H54 (cell line): ENCODE measurements around the gene CA7.
A peak's percentile ranks its signal among the peaks of the same experiment; 100 is the strongest.

Experiments used
- DNase-seq: peaks from one replicate; pipeline ENCODE4 v3.0.0; 2011; ENCODE audit warnings: low spot score, mixed read lengths; ENCODE audit not compliant: insufficient read length
- FAIRE-seq: peaks from 3 replicates; lab custom pipeline; 2011; peaks lifted over from hg19 to GRCh38; lab: Jason Lieb, UNC
- POLR2A ChIP-seq: IDR thresholded peaks from 2 replicates; pipeline ENCODE4 v1.6.1; 2011; ENCODE audit warnings: low read depth, mild to moderate bottlenecking, low read length

Gene CA7

DNA sequence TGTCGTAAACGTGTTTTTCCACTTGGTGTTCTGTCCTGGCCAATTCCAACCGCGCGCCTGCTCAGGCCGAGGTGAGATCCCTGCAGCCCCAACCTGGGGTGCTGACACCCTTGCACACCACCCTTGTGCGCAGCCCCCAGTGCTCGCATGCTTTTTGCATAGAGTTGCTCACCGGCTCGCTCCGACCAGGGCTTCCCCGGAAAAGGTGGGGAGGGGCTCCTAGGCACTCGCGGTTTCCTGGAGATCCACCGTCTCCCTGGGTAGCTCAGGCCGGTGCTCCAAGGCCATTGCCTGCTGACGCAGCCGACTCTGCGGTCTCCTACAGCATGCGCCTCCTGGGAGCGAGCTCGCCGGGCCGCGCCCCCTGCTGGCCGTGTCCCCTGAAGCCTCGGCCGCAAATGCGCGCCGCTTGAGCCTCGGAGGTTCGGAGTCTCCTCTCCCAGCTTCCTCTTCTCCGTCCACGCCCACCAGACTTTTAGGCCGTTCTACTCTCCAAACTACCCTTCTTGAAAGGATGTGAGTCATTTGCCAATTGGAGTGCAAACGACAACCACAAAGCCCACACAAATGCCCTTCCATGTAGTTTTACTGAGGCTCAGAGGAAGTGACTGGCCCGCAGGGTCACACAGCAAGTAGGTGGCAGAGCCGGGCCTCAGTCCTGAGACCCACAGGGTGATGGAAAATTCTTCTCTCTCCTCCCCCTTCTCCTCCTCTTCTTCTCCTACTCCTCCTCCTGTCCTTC lies 28.9 kb downstream of the CA7 start:
- DNase-seq (peak; percentile 72), FAIRE-seq (peak; percentile 89)

DNA sequence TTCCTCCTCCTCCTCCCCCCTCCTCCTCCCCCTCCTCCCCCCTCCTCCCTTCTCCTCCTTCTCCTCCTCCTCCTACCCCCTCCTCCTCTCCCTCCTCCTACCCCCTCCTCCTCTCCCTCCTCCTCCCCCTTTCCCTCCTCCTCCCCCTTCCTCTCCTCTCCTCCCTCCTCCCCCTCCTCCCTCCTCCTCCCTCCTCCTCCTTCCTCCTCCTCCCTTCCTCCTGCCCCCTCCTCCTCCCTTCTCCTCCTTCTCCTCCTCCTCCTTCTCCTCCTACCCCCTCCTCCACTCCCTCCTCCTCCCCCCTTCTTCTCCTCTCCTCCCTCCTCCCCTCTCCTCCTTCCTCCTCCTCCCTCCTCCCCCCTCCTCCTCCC lies 29.5 kb downstream of the CA7 start:
- TF ChIP-seq POLR2A, result no peak
- FAIRE-seq, result no peak
- no peak for DNase-seq

More for the DNA sequence above, 28.9 kb downstream of the CA7 start:
- TF ChIP-seq POLR2A, result no peak

DNA sequence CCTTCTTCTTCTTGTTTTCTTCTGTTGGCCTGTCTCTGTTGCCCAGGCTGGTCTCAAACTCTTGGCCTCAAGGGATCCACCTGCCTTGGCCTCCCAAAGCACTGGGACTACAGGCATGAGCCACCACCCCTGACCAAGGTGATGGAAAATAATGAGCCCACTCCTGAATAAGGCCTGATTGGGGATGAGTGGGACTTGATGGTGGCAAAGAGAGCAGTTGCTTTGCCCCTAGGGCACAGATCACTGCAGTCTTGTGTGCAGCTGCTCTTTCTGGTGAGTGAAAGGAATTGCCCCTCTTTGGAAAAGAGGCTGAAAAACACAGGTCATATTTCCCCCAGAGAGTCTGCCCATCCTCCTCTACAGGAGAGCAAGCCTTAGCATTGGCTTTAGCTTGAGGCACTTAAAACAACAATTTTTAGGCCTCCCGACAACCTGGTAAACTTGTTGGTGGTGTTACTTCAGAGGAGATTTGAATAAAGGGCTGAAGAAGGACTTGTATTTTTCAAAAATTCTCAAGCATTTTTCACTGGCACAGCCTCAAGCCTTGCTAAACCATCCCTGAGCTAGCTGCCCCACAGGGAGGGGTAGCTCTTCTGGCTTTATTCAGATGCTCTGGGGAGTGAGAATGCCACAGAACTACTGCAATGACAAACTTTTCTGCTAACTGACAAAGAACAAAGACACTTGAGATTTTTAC lies 30.0 kb downstream of the CA7 start:
- DNase-seq (no peak), FAIRE-seq (no peak)
- no peak for TF ChIP-seq POLR2A

DNA sequence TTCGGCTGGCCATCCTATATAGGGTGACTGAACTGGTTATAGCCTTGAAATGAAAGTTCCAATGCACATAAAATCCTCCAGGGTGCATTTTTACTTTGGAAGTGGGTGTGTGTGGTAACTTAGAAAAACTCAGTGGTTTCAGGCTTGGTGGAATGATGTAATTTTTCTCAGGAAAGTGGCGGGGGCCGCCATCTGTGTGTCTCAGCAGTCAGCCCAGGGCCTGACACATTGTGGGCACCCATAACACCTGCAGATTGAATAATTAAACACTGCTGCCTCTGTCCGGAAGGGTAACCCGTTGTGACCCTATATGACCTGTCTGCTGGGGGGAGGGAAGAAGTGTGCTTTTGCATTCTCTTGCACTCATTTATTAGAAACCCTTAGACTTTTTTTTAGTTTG lies 33.9 kb downstream of the CA7 start:
- TF ChIP-seq POLR2A, result no peak
- FAIRE-seq, result no peak

DNA sequence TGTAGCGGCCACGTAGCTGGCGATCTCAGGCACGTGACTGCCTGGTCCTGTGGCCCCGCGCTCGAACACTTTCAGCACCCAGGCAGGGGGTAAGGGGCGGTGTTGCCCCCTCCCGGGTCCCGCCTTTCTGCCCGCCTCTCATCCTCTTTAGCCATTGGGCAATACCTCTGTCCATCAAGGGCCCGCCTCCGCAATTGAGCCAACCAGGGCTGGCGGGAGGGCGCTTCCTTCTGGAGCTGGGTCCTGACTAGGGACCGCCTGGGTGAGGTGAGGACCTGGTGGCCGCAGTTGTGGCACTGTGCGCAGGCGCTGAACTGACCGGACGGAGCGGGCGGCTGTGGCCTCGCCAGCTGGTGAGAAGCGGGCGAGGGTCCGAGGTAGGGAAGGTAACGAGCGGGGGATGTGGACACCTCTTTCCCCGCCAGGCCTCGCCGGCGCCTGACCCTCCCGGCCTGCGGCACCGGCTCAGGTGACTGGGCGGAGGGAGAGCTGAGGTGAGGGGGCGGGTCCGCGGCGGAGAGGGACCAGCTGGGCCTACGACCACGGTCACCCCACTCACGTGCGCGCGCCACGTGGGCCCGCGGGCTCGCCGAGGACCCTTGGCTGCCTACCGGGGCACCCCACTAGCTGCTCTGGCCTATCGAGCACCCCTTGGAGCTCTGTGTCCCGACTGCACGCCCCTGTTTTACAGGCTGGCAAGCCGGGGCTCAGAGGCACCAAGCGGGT lies 36.2 kb downstream of the CA7 start, which contains the start of gene PDP2:
Gene PDP2 (plus strand): TSS at position 228 of the 726 bp plus-strand sequence. CDS start 3,770 bp downstream, outside the sequence.
- peak; percentile 43 for FAIRE-seq
- peak; percentile 95 for DNase-seq
- peak; percentile 60 for TF ChIP-seq POLR2A

More for the DNA sequence above, 33.9 kb downstream of the CA7 start:
- no peak for DNase-seq

DNA sequence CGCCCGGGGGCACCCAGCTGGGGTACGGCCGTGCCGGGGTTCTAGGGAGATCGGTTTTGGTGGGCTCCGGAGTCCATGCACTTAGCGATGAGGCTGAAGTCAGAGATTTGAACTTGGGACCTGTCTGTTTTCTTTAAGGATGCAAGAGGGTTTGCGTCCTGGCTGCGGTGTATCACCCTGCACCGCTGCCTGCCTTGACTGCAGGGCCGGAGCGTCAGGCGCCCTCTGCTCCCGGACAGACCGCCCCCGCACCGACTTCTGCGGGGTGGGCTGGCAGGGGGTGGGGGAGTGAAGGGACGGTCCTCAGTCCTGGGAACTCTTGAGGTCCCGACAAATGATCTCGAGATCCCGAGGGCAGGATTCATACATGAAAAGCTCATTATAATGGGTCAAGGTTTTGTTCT lies 36.8 kb downstream of the CA7 start:
- FAIRE-seq, result no peak
- TF ChIP-seq POLR2A, result no peak
- no peak for DNase-seq

DNA sequence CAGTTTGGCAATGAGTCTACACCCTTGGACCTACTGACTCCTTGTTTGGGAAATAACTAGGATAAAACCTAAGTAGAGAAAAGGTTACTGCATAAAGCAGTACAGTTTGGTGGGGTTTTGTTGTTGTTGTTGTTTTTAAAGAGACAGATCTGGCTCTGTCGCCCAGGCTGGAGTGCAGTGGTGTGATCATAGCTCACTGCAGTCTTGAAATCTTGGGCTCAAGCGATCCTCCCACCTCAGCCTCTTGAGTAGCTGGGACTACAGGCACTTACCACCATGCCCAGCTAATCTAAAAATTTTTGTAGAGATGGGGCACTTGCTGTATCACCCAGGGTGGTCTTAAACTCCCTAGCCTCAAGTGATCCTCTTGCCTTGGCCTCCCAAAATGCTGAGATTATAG lies 37.3 kb downstream of the CA7 start:
- FAIRE-seq, result no peak
- DNase-seq, result no peak
- TF ChIP-seq POLR2A, result no peak

DNA sequence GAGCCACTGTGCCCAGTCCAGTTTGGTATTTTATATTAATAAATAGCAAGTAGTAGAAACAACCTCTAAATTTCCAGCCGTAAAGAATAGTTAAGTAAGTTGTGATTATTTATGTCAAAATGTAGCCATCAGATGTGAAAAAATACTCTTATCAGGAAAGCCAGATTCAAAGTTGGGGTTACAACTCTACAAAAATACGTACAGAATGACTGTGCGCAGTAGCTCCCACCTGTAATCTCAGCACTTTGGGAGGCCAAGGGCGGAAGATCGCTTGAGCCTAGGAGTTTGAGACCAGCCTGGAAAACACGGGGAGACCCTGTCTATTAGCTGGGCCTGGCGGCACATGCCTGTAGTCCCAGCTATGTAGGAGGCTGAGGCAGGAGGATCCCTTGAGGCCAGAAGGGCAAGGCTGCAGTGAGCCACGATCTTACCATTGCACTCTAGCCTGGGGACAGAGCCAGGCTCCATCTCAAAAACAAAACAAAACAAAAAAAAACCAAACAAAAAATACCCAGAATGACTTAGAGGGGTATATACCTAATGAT lies 37.8 kb downstream of the CA7 start:
- DNase-seq (no peak), FAIRE-seq (no peak)
- no peak for TF ChIP-seq POLR2A

DNA sequence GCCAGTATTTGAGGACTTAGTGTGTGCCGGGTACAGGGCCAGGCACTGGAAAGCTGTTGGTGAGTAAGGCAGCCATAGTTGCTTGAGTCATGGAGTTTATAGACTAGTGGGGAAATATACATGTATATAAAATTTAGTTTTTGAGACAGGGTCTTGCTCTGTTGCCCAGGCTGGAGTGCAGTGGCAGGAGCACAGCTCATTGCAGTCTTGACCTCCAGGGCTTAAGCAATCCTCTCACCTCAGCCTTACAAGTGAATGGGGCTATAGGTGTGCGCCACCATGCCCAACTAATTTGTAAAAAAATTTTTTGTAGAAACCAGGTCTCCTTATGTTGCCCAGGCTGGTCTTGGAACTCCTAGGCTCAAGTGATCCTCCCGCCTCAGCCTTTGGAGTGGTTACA lies 38.5 kb downstream of the CA7 start:
- TF ChIP-seq POLR2A, result no peak
- no peak for FAIRE-seq
- no peak for DNase-seq

DNA sequence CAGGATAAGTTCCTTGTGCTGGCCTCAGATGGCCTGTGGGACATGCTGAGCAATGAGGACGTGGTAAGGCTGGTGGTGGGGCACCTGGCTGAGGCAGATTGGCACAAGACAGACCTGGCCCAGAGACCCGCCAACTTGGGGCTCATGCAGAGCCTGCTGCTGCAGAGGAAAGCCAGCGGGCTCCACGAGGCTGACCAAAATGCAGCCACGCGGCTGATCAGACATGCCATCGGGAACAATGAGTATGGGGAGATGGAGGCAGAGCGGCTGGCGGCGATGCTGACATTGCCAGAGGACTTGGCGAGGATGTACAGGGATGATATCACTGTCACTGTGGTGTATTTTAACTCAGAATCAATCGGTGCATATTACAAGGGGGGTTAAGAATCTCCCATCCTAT lies 41.3 kb downstream of the CA7 start:
- DNase-seq (no peak), FAIRE-seq (no peak)
- TF ChIP-seq POLR2A, result no peak

DNA sequence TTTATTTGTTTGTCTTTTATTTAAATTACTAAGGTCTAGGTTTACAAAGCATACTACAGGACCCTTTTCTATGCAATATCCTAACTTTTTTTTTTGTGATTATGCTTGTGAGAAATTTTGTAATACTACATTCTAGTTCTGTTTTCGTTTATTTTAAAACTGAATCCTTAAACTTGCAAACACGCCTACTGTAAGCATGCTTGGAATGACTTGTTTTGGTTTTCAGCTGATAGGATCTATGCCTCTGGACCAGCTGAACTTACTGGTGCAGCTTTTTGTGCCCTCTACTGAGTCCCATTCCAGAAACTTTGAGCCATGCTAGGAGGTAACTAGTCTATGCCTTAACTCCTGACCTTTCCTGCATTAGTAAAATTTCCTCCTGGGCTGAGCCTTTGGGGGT lies 42.1 kb downstream of the CA7 start:
- FAIRE-seq, result no peak
- no peak for TF ChIP-seq POLR2A
- DNase-seq, result no peak

DNA sequence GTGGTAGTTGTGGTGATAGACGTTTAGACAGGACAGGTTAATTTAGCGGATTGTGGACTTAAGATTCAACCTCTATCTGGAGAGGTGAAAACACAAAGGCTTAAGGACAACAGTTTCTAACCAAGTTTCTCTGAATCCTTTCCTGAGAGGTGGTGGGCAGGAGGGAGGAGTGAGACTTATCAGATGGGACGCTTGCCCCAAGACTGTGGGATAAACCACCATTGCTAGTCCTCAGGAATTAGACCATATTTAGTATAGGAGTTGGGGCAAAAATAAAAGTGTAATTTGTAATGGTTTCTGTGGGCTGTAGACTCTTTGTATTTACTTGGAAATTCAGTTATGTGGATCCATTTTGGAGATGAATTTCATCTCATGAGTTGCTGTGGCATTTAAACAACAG lies 42.7 kb downstream of the CA7 start:
- no peak for FAIRE-seq
- TF ChIP-seq POLR2A, result no peak
- no peak for DNase-seq

DNA sequence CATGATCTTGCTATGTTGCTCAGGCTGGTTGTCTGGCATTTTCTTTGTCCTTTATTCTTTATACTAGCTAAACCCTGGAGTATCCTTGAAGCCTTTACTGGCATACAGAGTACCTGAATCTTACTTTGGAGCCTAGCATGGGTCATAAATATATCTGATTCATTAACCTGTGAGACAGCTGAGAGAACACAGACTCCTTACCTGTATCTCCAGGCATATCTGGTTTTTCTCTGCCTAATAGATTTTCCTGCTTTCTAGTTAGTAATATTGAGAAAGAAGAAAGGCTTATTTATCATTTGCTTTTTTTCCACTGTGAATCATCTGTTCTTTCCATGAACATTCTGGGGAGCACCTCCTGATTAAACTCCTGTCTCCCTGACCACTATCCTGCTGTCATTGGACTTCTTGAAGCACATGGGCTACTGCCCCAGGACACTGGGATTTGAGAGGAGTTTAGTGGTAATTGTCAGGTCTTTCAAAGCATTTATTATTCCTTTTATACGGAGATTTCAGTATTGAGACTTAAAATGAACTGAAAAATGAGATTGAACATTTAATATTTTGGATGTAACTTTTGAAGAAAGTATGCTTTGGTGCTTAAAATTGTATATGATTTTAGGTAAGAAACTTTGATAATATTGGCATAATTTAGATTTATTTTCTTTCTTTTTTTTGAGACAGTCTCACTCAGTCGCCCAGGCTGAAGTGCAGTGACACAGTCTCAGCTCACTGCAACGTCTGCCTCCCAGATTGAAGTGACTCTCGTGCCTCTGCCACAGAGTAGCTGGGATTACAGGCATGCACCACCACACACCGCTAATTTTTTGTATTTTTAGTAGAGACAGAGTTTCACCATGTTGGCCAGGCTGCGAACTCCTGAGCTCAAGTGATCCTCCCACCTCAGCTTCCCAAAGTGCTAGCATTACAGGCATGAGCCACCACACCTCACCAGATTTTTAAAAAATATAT lies 44.7 kb downstream of the CA7 start:
- no peak for TF ChIP-seq POLR2A
- no peak for FAIRE-seq

More for the DNA sequence above, 44.7 kb downstream of the CA7 start:
- DNase-seq, result no peak
